ENCODE results near the gene NOL3.

The NOL3 gene

GRCh38 chr16:67202426-67202825, 32.1 kb downstream of the NOL3 start:
- no peak for TF ChIP-seq CTCF (IDR thresholded peaks at IDR 0.05; ENCODE audit: borderline replicate concordance, control extremely low read depth, extremely low read depth, insufficient read depth, missing control alignments)
- in situ Hi-C loops (cut with MboI; ENCODE audit: low sequenced_read_pairs, unreplicated experiment), result no loop called here

GRCh38 chr16:67202956-67203493, 32.7 kb downstream of the NOL3 start:
- peak; percentile 35 for DNase-seq (ENCODE audit: low spot score)
- TF ChIP-seq CTCF (IDR thresholded peaks at IDR 0.05; ENCODE audit: borderline replicate concordance, control extremely low read depth, extremely low read depth, insufficient read depth, missing control alignments), result no peak
- in situ Hi-C loops (cut with MboI; ENCODE audit: low sequenced_read_pairs, unreplicated experiment), result no loop called here

More at GRCh38 chr16:67202426-67202825, 32.1 kb downstream of the NOL3 start:
- peak; percentile 42 for DNase-seq (ENCODE audit: low spot score)

GRCh38 chr16:67204076-67204475, 33.7 kb downstream of the NOL3 start:
- peak; percentile 22 for DNase-seq (ENCODE audit: low spot score)
- TF ChIP-seq CTCF (IDR thresholded peaks at IDR 0.05; ENCODE audit: borderline replicate concordance, control extremely low read depth, extremely low read depth, insufficient read depth, missing control alignments), result no peak
- in situ Hi-C loops (cut with MboI; ENCODE audit: low sequenced_read_pairs, unreplicated experiment), result no loop called here

GRCh38 chr16:67206129-67206837, 35.9 kb downstream of the NOL3 start:
- no peak for TF ChIP-seq CTCF (IDR thresholded peaks at IDR 0.05; ENCODE audit: borderline replicate concordance, control extremely low read depth, extremely low read depth, insufficient read depth, missing control alignments)
- peak; percentile 25 for DNase-seq (ENCODE audit: low spot score)
- in situ Hi-C loops (cut with MboI; ENCODE audit: low sequenced_read_pairs, unreplicated experiment), result no loop called here

GRCh38 chr16:67206838-67207248, 36.5 kb downstream of the NOL3 start:
- in situ Hi-C loops (cut with MboI; ENCODE audit: low sequenced_read_pairs, unreplicated experiment), result no loop called here
- no peak for TF ChIP-seq CTCF (IDR thresholded peaks at IDR 0.05; ENCODE audit: borderline replicate concordance, control extremely low read depth, extremely low read depth, insufficient read depth, missing control alignments)
- DNase-seq (ENCODE audit: low spot score), result no peak

- peak; percentile 41 for DNase-seq (ENCODE audit: low spot score)
- TF ChIP-seq CTCF (IDR thresholded peaks at IDR 0.05; ENCODE audit: borderline replicate concordance, control extremely low read depth, extremely low read depth, insufficient read depth, missing control alignments), result no peak
- in situ Hi-C loops (cut with MboI; ENCODE audit: low sequenced_read_pairs, unreplicated experiment), result no loop called here
These were observed 37.1 kb downstream of the NOL3 start for GRCh38 chr16:67207249-67208091.
